Esophagus (tissue), 2 donors: ENCODE data around the gene ZNF571. TPM values are rescaled to one million over a fixed set of nuclear protein-coding genes. Genes with fewer than 3 reads are reported as not detected.
A peak's percentile ranks its signal among the peaks of the same experiment; 100 is the strongest.

Experiments
- H3K27ac ChIP-seq, 2 donors: one replicate each; pipeline ENCODE4 v1.5.1; 2013; ENCODE audit warnings: low read depth in 2 of 2, mild to moderate bottlenecking in 2 of 2, inconsistent platforms in 1 of 2, low read length in 1 of 2, moderate library complexity in 1 of 2
- H3K27me3 ChIP-seq, 2 donors: one replicate each; pipeline ENCODE4 v1.6.1; 2013; ENCODE audit warnings: low read length in 2 of 2, control low read depth in 1 of 2, mild to moderate bottlenecking in 1 of 2; ENCODE audit not compliant: insufficient read depth in 2 of 2, control insufficient read depth in 1 of 2
- H3K36me3 ChIP-seq, 2 donors: one replicate each; pipeline ENCODE4 v1.6.1; 2013; ENCODE audit warnings: low read length in 1 of 2; ENCODE audit not compliant: control insufficient read depth in 2 of 2, insufficient read depth in 2 of 2
- H3K4me1 ChIP-seq, 2 donors: one replicate each; pipeline ENCODE4 v1.6.1; 2013; ENCODE audit warnings: low read length in 1 of 2; ENCODE audit not compliant: control insufficient read depth in 2 of 2, insufficient read depth in 2 of 2
- H3K4me3 ChIP-seq, 2 donors: one replicate each; pipeline ENCODE4 v1.5.1; 2013; ENCODE audit warnings: low read length in 2 of 2, mild to moderate bottlenecking in 2 of 2, low read depth in 1 of 2, moderate library complexity in 1 of 2
- H3K9me3 ChIP-seq, 2 donors: one replicate each; pipeline ENCODE4 v1.6.1; 2013; ENCODE audit warnings: mild to moderate bottlenecking in 2 of 2, low read depth in 1 of 2, low read length in 1 of 2, moderate library complexity in 1 of 2; ENCODE audit not compliant: control insufficient read depth in 2 of 2, insufficient read depth in 1 of 2
- WGBS, 2 donors: extraction: QIAGEN DNeasy Blood & Tissue Kit; methylation state at CpG; one replicate each; pipeline ENCODE4 v1.1.7; 2013; 5-methylcytosine and 5-hydroxymethylcytosine counted together
- polyA plus RNA-seq, 2 donors: library from polyadenylated mRNA; stranded (reverse); fragments of 200-250 nt; gene quantifications; one replicate each; pipeline ENCODE4 v1.2.3, GENCODE V29; 2013
- donor health status: healthy with polysubstance abuse.
- donor health status: Bipolar disorder and iron deficiency.

Gene ZNF571
- polyA plus RNA-seq, 2 donors, result 1.6 to 2.4 TPM

GRCh38 chr19:37551129-37551993, 43.2 kb downstream of the ZNF571 start:
- Histone ChIP-seq H3K4me3 (peak overlapping the region; percentile 42 to 44), H3K27ac (peak overlapping the region in 1 of 2 donors; percentile 25), H3K4me1 (peaks cover 0 to 5% of the 10 kb centered on the region in 2 donors), H3K9me3 (peaks cover 36 to 54% of the 10 kb centered on the region in 2 donors), H3K27me3 (no peaks in the 10 kb centered on the region), H3K36me3 (peaks cover 0 to 2% of the 10 kb centered on the region in 2 donors)
- WGBS, 2 donors, result 11 to 15% methylated on average over 65 of the region's 65 CpGs

- no peaks in the 10 kb centered on the region for H3K4me1 ChIP-seq
- H3K27ac ChIP-seq, result no peak overlapping the region
- no peak overlapping the region for H3K4me3 ChIP-seq
- H3K36me3 ChIP-seq, result peaks cover 25% of the 10 kb centered on the region in 2 donors
- H3K27me3 ChIP-seq, result no peaks in the 10 kb centered on the region
- whole genome bisulfite sequencing, 2 donors, result 97% methylated on average over 7 of the region's 7 CpGs
- H3K9me3 ChIP-seq, result peaks cover 12 to 32% of the 10 kb centered on the region in 2 donors
These were observed 57.1 kb downstream of the ZNF571 start for GRCh38 chr19:37537391-37537947.

GRCh38 chr19:37519890-37520289, 74.7 kb downstream of the ZNF571 start:
- no peaks in the 10 kb centered on the region for H3K4me1 ChIP-seq
- WGBS, 2 donors, result 46 to 64% methylated on average over 2 of the region's 2 CpGs
- peaks cover 11 to 14% of the 10 kb centered on the region in 2 donors for H3K9me3 ChIP-seq
- H3K27me3 ChIP-seq, result no peaks in the 10 kb centered on the region
- peaks cover 4 to 10% of the 10 kb centered on the region in 2 donors for H3K36me3 ChIP-seq
- no peak overlapping the region for H3K4me3 ChIP-seq
- H3K27ac ChIP-seq, result no peak overlapping the region

Other genes with a start within 250 kb of the ZNF571 start
- 1 to 10 TPM; 1.6 to 2.1 TPM for gene ZNF527, start 223.7 kb downstream of the ZNF571 start, polyA plus RNA-seq
- 1 to 10 TPM in 1 of 2 donors, under 1 TPM in 1; 0.89 to 1.1 TPM for gene ZNF569, start 127.3 kb downstream of the ZNF571 start, polyA plus RNA-seq
- gene ZNF570, start 125.4 kb downstream of the ZNF571 start, polyA plus RNA-seq, result under 1 TPM; 0.69 to 0.71 TPM
- 1 to 10 TPM; 1.7 to 4.1 TPM for gene ZNF793, start 87.9 kb downstream of the ZNF571 start, polyA plus RNA-seq
- gene ZNF540, start 84 bp upstream of the ZNF571 start, polyA plus RNA-seq, result 1 to 10 TPM; 1.1 to 1.6 TPM
- gene ZFP30, start 60.7 kb upstream of the ZNF571 start, polyA plus RNA-seq, result 1 to 10 TPM; 2.2 to 2.7 TPM
- 1 to 10 TPM; 2.1 to 2.5 TPM for gene ZNF607, start 125.0 kb upstream of the ZNF571 start, polyA plus RNA-seq
- 1 to 10 TPM in 1 of 2 donors, under 1 TPM in 1; 0.60 to 1.2 TPM for gene ZNF573, start 184.8 kb upstream of the ZNF571 start, polyA plus RNA-seq